GM06990 (cell line): ENCODE data around the gene CNNM2.

ENCODE experiments used
- DNase-seq: peaks from one replicate; pipeline ENCODE4 v3.0.0-alpha.2; 2011; ENCODE audit not compliant: insufficient read length; ENCODE audit errors: extremely low read depth
- H3K27me3 ChIP-seq: replicated peaks from 2 replicates; pipeline ENCODE4 v1.6.0; 2011; ENCODE audit warnings: low read length; ENCODE audit not compliant: control insufficient read depth, insufficient read depth
- H3K36me3 ChIP-seq: 2 replicates; pipeline ENCODE4 v1.5.1; 2011; ENCODE audit warnings: low read length; ENCODE audit not compliant: control insufficient read depth, insufficient read depth
- H3K4me3 ChIP-seq: replicated peaks from 2 replicates; pipeline ENCODE4 v1.5.1; 2011; ENCODE audit warnings: low read depth, mild to moderate bottlenecking, control low read depth, low read length
- CTCF ChIP-seq: IDR thresholded peaks from 2 replicates; pipeline ENCODE4 v1.5.1; 2011; ENCODE audit warnings: low read length, control low read depth, mild to moderate bottlenecking, inconsistent platforms; ENCODE audit not compliant: insufficient read depth, poor library complexity, severe bottlenecking

CNNM2 gene

GRCh38 chr10:103019425-103019824 lies 101.3 kb downstream of the CNNM2 start:
- Histone ChIP-seq H3K36me3 (no peaks in the 10 kb centered on the region), H3K27me3 (no peaks in the 10 kb centered on the region), H3K4me3 (no peak overlapping the region)
- TF ChIP-seq CTCF, result no peak
- no peak for DNase-seq

GRCh38 chr10:103021150-103021899 lies 103.2 kb downstream of the CNNM2 start:
- Histone ChIP-seq H3K36me3 (no peaks in the 10 kb centered on the region), H3K27me3 (no peaks in the 10 kb centered on the region), H3K4me3 (no peak overlapping the region)
- no peak for TF ChIP-seq CTCF
- no peak for DNase-seq

- Histone ChIP-seq H3K4me3 (no peak overlapping the region), H3K27me3 (no peaks in the 10 kb centered on the region), H3K36me3 (no peaks in the 10 kb centered on the region)
- no peak for TF ChIP-seq CTCF
- DNase-seq, result no peak
Measured at GRCh38 chr10:103021900-103022293, 103.8 kb downstream of the CNNM2 start.

GRCh38 chr10:103025696-103026095 lies 107.6 kb downstream of the CNNM2 start:
- no peaks in the 10 kb centered on the region for H3K27me3 ChIP-seq
- no peak for DNase-seq
- no peak for TF ChIP-seq CTCF
- H3K36me3 ChIP-seq, result no peaks in the 10 kb centered on the region
- H3K4me3 ChIP-seq, result no peak overlapping the region

- H3K4me3 ChIP-seq, result no peak overlapping the region
- H3K27me3 ChIP-seq, result no peaks in the 10 kb centered on the region
- H3K36me3 ChIP-seq, result no peaks in the 10 kb centered on the region
- TF ChIP-seq CTCF, result no peak
- no peak for DNase-seq
Measured at GRCh38 chr10:103038570-103038969, 120.5 kb downstream of the CNNM2 start.

GRCh38 chr10:103040418-103040817 lies 122.3 kb downstream of the CNNM2 start:
- no peak overlapping the region for H3K4me3 ChIP-seq
- H3K36me3 ChIP-seq, result no peaks in the 10 kb centered on the region
- no peak for TF ChIP-seq CTCF
- H3K27me3 ChIP-seq, result no peaks in the 10 kb centered on the region
- no peak for DNase-seq
